HG03442 (cell line): ENCODE measurements around the gene DIPK1A.

ENCODE experiments used
- ATAC-seq: cut with Tn5 transposase; IDR thresholded peaks from one replicate; pipeline ENCODE4 v1.9.1; 2021; ENCODE audit warnings: mild to moderate bottlenecking, moderate library complexity; ENCODE audit not compliant: unreplicated experiment

The DIPK1A gene

GRCh38 chr1:92843429-92844352 lies 117.6 kb downstream of the DIPK1A start:
- no peak for ATAC-seq

- no peak for ATAC-seq
Measured at GRCh38 chr1:92843046-92843423, 118.2 kb downstream of the DIPK1A start.

- no peak for ATAC-seq
Measured at GRCh38 chr1:92842082-92843045, 118.9 kb downstream of the DIPK1A start.

GRCh38 chr1:92840600-92840999 lies 120.7 kb downstream of the DIPK1A start:
- ATAC-seq: no peak

GRCh38 chr1:92839442-92839841 lies 121.8 kb downstream of the DIPK1A start:
- ATAC-seq: no peak

- no peak for ATAC-seq
Measured at GRCh38 chr1:92838519-92838918, 122.7 kb downstream of the DIPK1A start.

GRCh38 chr1:92837062-92837461 lies 124.2 kb downstream of the DIPK1A start:
- no peak for ATAC-seq

- ATAC-seq: no peak
Measured at GRCh38 chr1:92834617-92835016, 126.6 kb downstream of the DIPK1A start.

GRCh38 chr1:92833840-92834239 lies 127.4 kb downstream of the DIPK1A start:
- no peak for ATAC-seq

- ATAC-seq: no peak
Measured at GRCh38 chr1:92832537-92833114, 128.6 kb downstream of the DIPK1A start.

GRCh38 chr1:92831762-92832536 lies 129.3 kb downstream of the DIPK1A start, which contains the start of gene RPL5:
Gene RPL5 (plus strand): TSS chr1:92832040. CDS start chr1:92832115, 75 bp downstream.
- peak; percentile 91 for ATAC-seq

- ATAC-seq: no peak
Measured at GRCh38 chr1:92831368-92831761, 129.9 kb downstream of the DIPK1A start.

- ATAC-seq: no peak
Measured at GRCh38 chr1:92826792-92827191, 134.5 kb downstream of the DIPK1A start.

GRCh38 chr1:92822879-92823278 lies 138.4 kb downstream of the DIPK1A start:
- no peak for ATAC-seq

- no peak for ATAC-seq
Measured at GRCh38 chr1:92820551-92820950, 140.7 kb downstream of the DIPK1A start.

- no peak for ATAC-seq
Measured at GRCh38 chr1:92820024-92820423, 141.2 kb downstream of the DIPK1A start.

- no peak for ATAC-seq
Measured at GRCh38 chr1:92817986-92818764, 143.1 kb downstream of the DIPK1A start.

GRCh38 chr1:92817137-92817697 lies 144.0 kb downstream of the DIPK1A start:
- no peak for ATAC-seq

- no peak for ATAC-seq
Measured at GRCh38 chr1:92816732-92817131, 144.5 kb downstream of the DIPK1A start.
